ENCODE data around the gene PLCB1.

Gene PLCB1

GRCh38 chr20:8735674-8736073 lies 603.6 kb downstream of the PLCB1 start:
- no peak for DNase-seq

DNA sequence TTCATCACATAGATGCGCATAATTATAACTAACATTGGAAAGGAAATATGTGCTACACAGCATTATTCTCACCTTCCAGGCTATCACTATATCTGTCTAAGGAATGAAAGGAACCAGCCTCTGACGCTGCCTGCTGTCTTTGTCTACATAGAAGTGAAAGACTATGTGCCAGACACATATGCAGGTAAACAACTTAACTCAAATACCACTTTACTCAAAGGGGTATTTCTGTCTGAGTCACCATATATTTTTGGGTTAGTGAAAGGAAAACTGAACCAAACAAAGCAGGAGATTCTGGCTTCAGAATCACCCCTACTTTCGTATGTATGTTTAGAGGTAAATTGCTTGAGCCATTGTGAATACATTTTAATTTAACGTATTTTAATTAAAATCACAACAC lies 608.2 kb downstream of the PLCB1 start:
- no peak for DNase-seq

- DNase-seq = no peak
These were observed 612.3 kb downstream of the PLCB1 start for GRCh38 chr20:8744228-8744844.

DNA sequence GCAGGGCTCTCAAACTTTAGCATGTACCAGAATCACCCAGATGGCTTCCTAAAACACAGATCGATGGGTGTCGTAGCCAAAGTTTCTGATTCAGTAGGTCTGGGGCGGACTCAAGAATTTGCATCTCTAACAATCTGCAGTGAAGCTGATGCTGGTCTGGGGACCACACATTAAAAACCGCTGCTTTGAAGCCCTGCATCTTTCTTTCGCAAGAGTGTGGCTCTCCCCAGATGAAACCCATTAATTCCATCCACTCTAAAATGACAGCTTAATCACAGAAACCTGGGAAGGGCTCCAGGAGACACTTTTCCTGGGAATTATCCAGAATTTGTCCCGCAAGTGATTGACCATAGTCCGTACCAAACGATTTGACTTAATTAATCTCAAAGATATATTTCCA lies 617.0 kb downstream of the PLCB1 start:
- no peak for DNase-seq

DNA sequence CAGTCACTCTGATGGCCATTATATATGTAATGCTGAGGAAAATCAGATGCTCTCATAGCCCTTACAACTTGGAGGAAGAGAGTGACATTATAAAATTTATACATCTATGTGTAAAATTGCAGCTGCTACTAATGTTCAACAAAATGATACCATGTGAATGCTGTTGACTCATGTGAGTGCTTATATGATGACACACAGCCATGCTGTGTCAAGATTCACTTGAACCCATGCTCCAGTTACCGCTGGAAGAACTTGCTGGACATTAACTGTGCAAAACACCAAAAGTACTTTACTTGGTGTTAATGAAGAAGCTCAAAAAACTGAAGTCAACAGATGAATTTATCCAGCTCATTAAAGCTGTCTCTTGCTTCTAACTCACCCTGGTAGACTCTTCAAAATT lies 617.9 kb downstream of the PLCB1 start:
- no peak for DNase-seq

DNA sequence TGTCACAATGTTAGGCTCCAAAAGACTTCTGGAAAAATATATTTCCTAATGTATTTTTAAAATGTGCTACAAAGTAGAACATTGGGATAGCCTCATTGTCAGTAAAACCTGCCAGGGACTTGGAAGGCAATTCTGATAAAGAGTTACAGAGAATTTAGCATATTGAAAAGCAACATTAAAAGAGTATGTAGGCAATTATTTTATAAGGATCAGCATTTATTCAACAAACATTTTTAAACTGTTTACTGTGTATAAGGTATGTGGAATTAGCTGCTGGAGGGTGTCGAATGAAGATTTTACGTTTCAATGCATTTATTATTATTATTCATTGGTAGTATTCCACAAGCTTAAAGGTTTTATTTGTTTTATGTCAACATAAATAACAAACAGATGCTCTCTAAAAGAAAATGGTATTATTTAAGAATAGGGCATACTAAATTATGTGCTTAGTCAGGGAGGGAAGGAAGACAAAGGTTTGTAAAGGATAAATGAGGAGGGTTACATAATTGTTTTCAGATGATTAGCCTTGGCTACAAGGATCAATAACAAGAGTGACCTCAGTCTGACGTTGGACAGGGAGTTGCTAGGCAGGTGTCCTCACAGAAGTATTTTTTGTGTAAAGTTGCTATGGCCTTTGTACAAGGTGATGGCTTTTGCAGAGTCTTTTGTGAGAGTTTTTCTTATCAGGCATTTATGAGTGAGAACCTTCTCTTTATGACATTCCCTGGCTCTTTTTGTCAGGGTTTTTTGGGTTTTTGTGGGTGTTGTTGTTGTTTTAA lies 623.5 kb downstream of the PLCB1 start:
- no peak for DNase-seq

- DNase-seq = no peak
These were observed 624.3 kb downstream of the PLCB1 start for GRCh38 chr20:8756410-8756809.

DNA sequence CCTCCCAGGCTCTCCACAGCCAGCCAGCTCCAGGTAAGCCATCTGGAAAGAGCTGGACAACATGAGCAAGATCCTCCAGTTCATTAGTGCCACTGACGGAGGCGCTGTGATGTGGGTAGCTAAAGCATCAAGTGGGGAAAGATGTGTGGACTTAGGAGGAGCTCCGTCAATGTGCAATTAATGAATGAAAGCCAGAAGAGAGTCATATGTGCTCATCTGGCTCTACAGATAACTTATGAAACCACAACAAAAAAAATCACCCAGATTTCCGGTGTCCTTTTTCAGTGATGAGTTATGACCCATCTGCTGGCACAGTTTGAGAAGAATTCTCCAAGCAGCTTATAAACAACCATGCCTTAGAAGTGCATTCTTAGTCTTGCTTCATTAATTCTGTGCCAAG lies 625.1 kb downstream of the PLCB1 start:
- peak; percentile 14 for DNase-seq

- DNase-seq = no peak
These were observed 632.4 kb downstream of the PLCB1 start for GRCh38 chr20:8764344-8764962.

DNA sequence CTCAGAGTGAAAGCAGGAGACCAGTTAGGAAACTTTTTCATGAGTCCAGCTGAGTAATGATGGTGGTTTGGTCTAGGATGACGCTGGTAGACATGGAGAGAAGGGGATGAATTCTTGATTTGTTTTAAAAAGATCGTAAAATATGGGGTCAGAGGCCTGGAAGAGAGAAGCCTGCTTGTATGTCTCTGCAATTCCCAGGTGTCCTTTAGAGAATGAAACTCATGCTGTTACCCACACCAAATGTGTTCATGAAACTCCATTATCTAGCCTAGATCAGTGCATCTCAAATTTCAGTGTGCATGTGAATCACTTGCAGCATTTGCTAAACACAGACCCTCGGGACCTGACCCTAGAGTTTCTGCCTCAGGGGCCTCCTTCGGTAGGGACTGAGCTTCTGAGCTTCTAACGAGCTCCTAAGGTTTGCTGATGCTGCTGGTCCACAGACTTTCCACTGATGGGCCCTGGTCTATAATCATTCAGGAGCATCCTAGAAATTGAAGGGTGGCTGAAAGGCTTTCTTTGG lies 634.9 kb downstream of the PLCB1 start:
- no peak for DNase-seq

DNA sequence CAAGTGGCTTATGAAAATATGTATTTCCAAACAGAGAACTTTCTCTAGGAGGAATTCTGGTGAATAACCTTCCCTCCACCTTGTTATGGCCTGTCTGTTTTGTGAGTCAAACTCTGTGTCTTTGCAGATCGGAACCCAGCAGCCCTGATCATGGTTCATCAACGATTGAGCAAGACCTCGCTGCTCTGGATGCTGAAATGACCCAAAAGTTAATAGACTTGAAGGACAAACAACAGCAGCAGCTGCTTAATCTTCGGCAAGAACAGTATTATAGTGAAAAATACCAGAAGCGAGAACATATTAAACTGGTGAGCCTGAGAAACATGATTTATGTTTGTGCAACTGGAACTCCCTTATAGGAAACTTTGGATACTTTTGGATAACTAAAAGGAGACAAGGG lies 642.3 kb downstream of the PLCB1 start:
- DNase-seq = no peak

DNA sequence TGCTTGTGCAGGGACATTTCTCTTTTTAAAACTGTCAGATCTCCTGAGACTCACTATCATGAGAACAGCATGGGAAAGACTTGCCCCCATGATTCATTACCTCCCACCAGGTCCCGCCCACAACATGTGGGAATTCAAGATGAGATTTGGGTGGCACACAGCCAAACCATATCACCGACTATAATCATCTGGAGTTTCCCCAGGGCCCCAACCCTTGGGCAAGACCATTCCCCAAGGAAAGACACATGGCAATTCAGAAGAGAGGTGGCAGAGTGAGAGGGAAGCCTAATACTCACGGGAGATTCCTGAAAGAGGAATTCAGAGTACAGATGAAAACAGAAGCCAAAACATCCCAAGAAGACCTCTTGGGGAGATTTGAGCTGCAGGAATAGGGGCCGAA lies 645.8 kb downstream of the PLCB1 start:
- DNase-seq = no peak

GRCh38 chr20:8778387-8778786 lies 646.3 kb downstream of the PLCB1 start:
- DNase-seq = no peak

DNA sequence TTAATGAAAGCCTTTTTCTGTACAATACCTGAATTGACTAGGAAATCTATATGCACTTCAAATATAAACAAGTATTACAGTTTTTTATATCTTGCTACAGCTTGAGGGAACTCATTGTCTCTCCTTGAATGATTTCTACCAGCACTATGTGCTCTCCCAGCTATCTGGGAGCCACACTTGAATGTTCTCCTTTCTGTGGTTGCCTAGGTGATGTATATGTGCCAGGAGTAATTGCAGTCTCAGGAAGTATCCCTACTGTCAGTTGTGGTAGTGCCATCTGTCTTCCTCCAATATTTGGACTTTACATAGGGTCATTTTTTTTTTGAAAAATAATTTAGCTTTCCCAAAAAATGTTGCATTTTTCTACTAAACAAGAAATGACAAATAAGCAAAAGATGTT lies 648.8 kb downstream of the PLCB1 start:
- no peak for DNase-seq

DNA sequence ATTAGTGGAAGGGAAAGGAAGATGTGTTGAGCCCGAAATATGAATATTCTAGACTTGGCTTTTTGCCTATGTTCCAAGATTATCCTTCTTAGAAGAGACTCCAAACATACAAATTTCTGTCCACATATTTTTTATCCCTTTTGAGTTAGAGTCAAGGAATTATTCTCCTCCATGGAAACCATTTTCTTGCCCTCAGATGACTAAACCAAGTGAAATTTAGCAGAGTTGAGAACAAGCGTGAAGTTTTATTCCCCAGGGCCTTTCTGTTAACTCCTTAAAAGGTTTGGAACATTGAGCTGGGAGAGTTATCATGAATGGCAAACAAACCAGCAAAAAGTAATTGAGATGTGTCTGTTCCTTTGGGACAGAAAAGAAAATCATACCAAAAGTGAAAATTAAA lies 650.7 kb downstream of the PLCB1 start:
- no peak for DNase-seq

GRCh38 chr20:8783734-8784133 lies 651.7 kb downstream of the PLCB1 start:
- DNase-seq = no peak

GRCh38 chr20:8786383-8786782 lies 654.3 kb downstream of the PLCB1 start:
- no peak for DNase-seq

DNA sequence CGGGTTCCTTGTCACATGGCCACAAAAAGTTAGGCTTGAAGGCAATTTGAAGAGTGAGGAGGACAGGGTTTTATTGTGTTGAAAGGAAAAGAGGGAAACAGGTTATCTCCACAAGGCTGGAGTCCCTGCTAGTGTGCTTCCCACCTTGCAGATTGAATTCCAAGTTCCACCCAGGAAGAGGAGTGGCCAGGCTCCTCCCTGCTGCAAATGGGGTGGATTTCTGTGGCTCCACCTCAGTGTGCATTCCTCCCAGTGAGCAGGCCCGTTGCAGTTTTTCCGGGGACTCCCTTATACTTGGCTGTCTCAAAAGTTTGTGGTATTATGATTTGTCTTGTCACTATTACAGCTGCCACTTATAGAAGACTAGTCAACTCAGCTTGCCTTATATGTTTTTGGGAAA lies 655.0 kb downstream of the PLCB1 start:
- DNase-seq = no peak

GRCh38 chr20:8788275-8788674 lies 656.2 kb downstream of the PLCB1 start:
- DNase-seq = no peak

DNA sequence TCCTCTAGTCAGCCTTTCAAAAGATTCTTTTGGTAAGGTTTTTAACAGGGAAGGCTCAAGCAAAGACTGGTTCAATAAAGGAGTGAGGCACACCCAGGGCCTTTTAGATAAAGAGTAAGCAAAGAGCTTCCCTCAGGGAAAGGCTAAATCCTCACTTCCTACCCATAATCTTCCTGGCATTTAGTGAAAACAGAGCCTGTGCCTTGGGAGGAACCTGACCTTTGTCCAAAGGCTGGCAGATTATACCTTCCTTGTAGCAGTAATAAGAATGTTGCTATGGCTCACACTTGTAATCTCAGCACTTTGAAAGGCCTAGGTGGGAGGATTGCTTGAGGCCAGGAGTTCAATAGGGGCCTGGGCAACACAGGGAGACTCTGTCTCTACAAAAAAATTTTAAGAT lies 656.8 kb downstream of the PLCB1 start:
- no peak for DNase-seq

DNA sequence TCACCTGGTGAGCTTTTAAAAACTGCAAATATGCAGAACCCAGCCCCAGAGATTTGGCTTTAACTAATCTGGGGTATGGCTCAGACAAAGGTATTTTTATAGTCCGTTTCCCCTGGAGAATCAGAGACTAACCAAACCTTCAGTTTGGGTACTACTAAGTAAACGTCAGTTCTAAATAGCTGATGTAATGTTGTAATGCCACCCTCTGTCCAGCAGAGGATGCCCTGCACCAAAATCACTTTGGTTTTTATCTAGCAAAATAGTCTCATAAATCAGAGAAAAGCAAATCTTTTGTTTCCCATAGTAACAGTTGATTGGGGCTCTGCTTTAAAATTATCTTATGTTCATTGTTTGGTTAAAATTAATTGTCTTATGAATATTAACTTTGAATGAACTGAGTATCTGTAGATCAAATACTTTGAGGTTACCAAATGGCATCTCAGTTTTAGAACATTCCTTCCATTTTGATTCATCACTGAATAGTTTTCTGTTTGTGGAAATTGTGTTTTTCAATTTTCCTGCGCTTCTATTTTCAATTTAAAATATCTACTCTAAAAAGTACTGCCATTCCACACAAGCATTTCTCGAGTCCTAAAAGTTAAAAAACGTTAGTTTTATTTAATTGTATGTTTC lies 658.5 kb downstream of the PLCB1 start:
- peak; percentile 20 for DNase-seq

GRCh38 chr20:8795404-8795803 lies 663.3 kb downstream of the PLCB1 start:
- DNase-seq = no peak

- no peak for DNase-seq
These were observed 664.1 kb downstream of the PLCB1 start for GRCh38 chr20:8796088-8796660.

Measured in MV-4-11 (cell line).